Body of pancreas (tissue), 4 donors: ENCODE data around the gene COLEC11.

Source experiments
- CTCF ChIP-seq, 7 experiments: fragments of 450-650 bp in 4 of 7; fragments of 200-600 bp in 3 of 7; sonication (generic) in 3 of 7; IDR thresholded peaks; one replicate each; pipeline ENCODE4 v1.5.1; 2016 to 2019; ENCODE audit warnings: antibody characterized with exemption in 7 of 7
- POLR2A ChIP-seq, 3 donors: fragments of 450-650 bp; IDR thresholded peaks; one replicate each; pipeline ENCODE4 v1.6.1; 2016; ENCODE audit warnings: antibody characterized with exemption in 3 of 3, mild to moderate bottlenecking in 2 of 3

- no peak for TF ChIP-seq CTCF (IDR thresholded peaks at IDR 0.05)
- TF ChIP-seq POLR2A (IDR thresholded peaks at IDR 0.05) = no peak
Observed at GRCh38 chr2:3625186-3625585, 30.3 kb downstream of the COLEC11 start.
